Peyer's patch (tissue), 4 donors: ENCODE data around the gene HDAC11. TPM values are rescaled to one million over a fixed set of nuclear protein-coding genes. Genes with fewer than 3 reads are reported as not detected.
A peak's percentile ranks its signal among the peaks of the same experiment; 100 is the strongest.

Experiments
- DNase-seq, 3 donors: peaks; one replicate each; pipeline ENCODE4 v3.0.0-alpha.2; 2017 to 2019
- H3K27ac ChIP-seq, 4 donors: fragments of 200-600 bp; sonication (generic); one replicate each; pipeline ENCODE4 v1.5.1; 2016 to 2019
- H3K27me3 ChIP-seq, 2 donors: fragments of 200-600 bp; sonication (generic); one replicate each; pipeline ENCODE4 v1.5.1; 2019
- H3K36me3 ChIP-seq, 3 donors: fragments of 200-600 bp; sonication (generic); one replicate each; pipeline ENCODE4 v1.5.1; 2016 to 2019
- H3K4me1 ChIP-seq, 4 donors: fragments of 200-600 bp; sonication (generic); one replicate each; pipeline ENCODE4 v1.5.1; 2016 to 2019
- H3K4me3 ChIP-seq, 4 donors: fragments of 200-600 bp; sonication (generic); 1 replicate in 3 of 4; 2 replicates in 1 of 4; pipeline ENCODE4 v1.5.1; 2016 to 2019; ENCODE audit warnings: mild to moderate bottlenecking in 1 of 4
- H3K9me3 ChIP-seq, 4 donors: fragments of 200-600 bp; sonication (generic); one replicate each; pipeline ENCODE4 v1.5.1; 2016 to 2019; ENCODE audit warnings: mild to moderate bottlenecking in 1 of 4
- POLR2A ChIP-seq, 2 donors: fragments of 450-650 bp; IDR thresholded peaks; one replicate each; pipeline ENCODE4 v1.5.1; 2017; ENCODE audit warnings: antibody characterized with exemption in 2 of 2, mild to moderate bottlenecking in 2 of 2, moderate library complexity in 2 of 2
- total RNA-seq, 4 donors: library from RNA; depleted of rRNA; stranded (reverse); fragments of >200 nt; gene quantifications; one replicate each; pipeline ENCODE4 v1.1.0, GENCODE V29; 2016
- TF ChIP-seq, protein P1 (sequence below), 6 experiments: fragments of 450-650 bp in 4 of 6; fragments of 200-600 bp in 2 of 6; sonication (generic) in 1 of 6; IDR thresholded peaks; one replicate each; pipeline ENCODE4 v1.5.1; 2017 to 2019; ENCODE audit warnings: antibody characterized with exemption in 6 of 6, mild to moderate bottlenecking in 3 of 6, moderate library complexity in 1 of 6

Gene HDAC11
- total RNA-seq, 4 donors from 2014 or later: 17.7 to 28.5 (median 21.3) TPM

- peaks cover 0 to 18% (median 0%) of the 10 kb centered on the region in 3 donors for H3K36me3 ChIP-seq
- no peaks in the 10 kb centered on the region for H3K9me3 ChIP-seq
- H3K27me3 ChIP-seq: no peaks in the 10 kb centered on the region
- TF ChIP-seq POLR2A (IDR thresholded peaks at IDR 0.05): no peak
- TF ChIP-seq, protein P1, sequence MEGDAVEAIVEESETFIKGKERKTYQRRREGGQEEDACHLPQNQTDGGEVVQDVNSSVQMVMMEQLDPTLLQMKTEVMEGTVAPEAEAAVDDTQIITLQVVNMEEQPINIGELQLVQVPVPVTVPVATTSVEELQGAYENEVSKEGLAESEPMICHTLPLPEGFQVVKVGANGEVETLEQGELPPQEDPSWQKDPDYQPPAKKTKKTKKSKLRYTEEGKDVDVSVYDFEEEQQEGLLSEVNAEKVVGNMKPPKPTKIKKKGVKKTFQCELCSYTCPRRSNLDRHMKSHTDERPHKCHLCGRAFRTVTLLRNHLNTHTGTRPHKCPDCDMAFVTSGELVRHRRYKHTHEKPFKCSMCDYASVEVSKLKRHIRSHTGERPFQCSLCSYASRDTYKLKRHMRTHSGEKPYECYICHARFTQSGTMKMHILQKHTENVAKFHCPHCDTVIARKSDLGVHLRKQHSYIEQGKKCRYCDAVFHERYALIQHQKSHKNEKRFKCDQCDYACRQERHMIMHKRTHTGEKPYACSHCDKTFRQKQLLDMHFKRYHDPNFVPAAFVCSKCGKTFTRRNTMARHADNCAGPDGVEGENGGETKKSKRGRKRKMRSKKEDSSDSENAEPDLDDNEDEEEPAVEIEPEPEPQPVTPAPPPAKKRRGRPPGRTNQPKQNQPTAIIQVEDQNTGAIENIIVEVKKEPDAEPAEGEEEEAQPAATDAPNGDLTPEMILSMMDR (IDR thresholded peaks at IDR 0.05): no peak
- peak in 1 of 3 donors; percentile 37 for DNase-seq
- no peak overlapping the region for H3K4me3 ChIP-seq
- H3K4me1 ChIP-seq: no peaks in the 10 kb centered on the region
- no peak overlapping the region for H3K27ac ChIP-seq
Observed at GRCh38 chr3:13504161-13504831, 24.2 kb downstream of the HDAC11 start.

GRCh38 chr3:13505147-13506130 is 25.3 kb downstream of the HDAC11 start:
- H3K4me1 ChIP-seq: no peaks in the 10 kb centered on the region

GRCh38 chr3:13506239-13506638 is 26.1 kb downstream of the HDAC11 start:
- H3K9me3 ChIP-seq: no peaks in the 10 kb centered on the region
- TF ChIP-seq POLR2A (IDR thresholded peaks at IDR 0.05): no peak
- no peak for DNase-seq
- H3K27me3 ChIP-seq: no peaks in the 10 kb centered on the region
- peaks cover 0 to 13% (median 0%) of the 10 kb centered on the region in 3 donors for H3K36me3 ChIP-seq
- no peaks in the 10 kb centered on the region for H3K4me1 ChIP-seq
- H3K27ac ChIP-seq: no peak overlapping the region
- H3K4me3 ChIP-seq: no peak overlapping the region

More at GRCh38 chr3:13505147-13506130, 25.3 kb downstream of the HDAC11 start:
- Histone ChIP-seq H3K27me3 (no peaks in the 10 kb centered on the region), H3K36me3 (peaks cover 0 to 14% (median 0%) of the 10 kb centered on the region in 3 donors), H3K27ac (no peak overlapping the region), H3K4me3 (no peak overlapping the region), H3K9me3 (no peaks in the 10 kb centered on the region)
- peak in 1 of 3 donors; percentile 32 for DNase-seq
- no peak for TF ChIP-seq POLR2A (IDR thresholded peaks at IDR 0.05)
- TF ChIP-seq, protein P1 (IDR thresholded peaks at IDR 0.05): no peak

DNA sequence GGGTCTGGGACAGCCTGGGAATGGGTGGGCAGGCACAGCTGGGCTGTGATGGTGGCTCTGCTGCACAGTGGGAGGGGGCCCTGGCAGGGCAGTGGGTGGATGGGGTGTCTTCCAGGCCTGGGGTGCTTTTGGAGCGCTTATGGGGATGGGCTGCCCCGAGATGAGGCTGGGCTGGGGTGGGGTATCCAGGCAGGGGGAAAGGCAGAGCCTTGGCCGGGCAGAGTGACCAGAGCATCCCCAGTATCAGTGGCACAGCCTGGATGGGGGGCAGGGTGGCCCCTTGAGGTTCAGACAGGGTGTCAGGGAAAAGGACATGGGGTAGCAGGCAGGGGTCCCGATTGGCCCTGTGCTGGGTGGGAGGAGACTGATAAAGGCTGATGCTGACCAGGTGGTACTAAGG is 26.6 kb downstream of the HDAC11 start:
- no peaks in the 10 kb centered on the region for H3K27me3 ChIP-seq
- TF ChIP-seq POLR2A (IDR thresholded peaks at IDR 0.05): no peak
- TF ChIP-seq, protein P1 (IDR thresholded peaks at IDR 0.05): no peak
- H3K36me3 ChIP-seq: peaks cover 0 to 9% (median 0%) of the 10 kb centered on the region in 3 donors
- H3K4me1 ChIP-seq: no peaks in the 10 kb centered on the region
- no peak overlapping the region for H3K27ac ChIP-seq
- H3K4me3 ChIP-seq: no peak overlapping the region
- no peaks in the 10 kb centered on the region for H3K9me3 ChIP-seq
- DNase-seq: peak in 1 of 3 donors; percentile 38

- Histone ChIP-seq H3K27me3 (no peaks in the 10 kb centered on the region), H3K27ac (no peak overlapping the region)
- no peak for TF ChIP-seq POLR2A (IDR thresholded peaks at IDR 0.05)
- TF ChIP-seq, protein P1 (IDR thresholded peaks at IDR 0.05): no peak
Observed at GRCh38 chr3:13507247-13507569, 27.1 kb downstream of the HDAC11 start.

More at GRCh38 chr3:13507247-13507569, 27.1 kb downstream of the HDAC11 start:
- H3K4me3 ChIP-seq: no peak overlapping the region
- DNase-seq: no peak
- H3K36me3 ChIP-seq: peaks cover 0 to 7% (median 0%) of the 10 kb centered on the region in 3 donors
- H3K9me3 ChIP-seq: no peaks in the 10 kb centered on the region
- no peaks in the 10 kb centered on the region for H3K4me1 ChIP-seq
